Neural crest cell (in vitro differentiated cells): Measurements from ENCODE around the gene ABTB2. TPM values are rescaled to one million over a fixed set of nuclear protein-coding genes. Genes with fewer than 3 reads are reported as not detected.
"Not testable (repeated sequence)": the region's sequence is repeated elsewhere in the genome, so short reads cannot be mapped to it uniquely, and the experiment has no call there.

Source experiments
- DNase-seq: peaks from one replicate; pipeline ENCODE4 v3.0.0; 2021; ENCODE audit warnings: low read depth, mixed read lengths, low spot score
- H3K27ac Mint-ChIP-seq: one replicate; pipeline ENCODE4 v1.8.0; 2021; ENCODE audit warnings: mild to moderate bottlenecking, mixed read lengths; ENCODE audit not compliant: unreplicated experiment
- H3K27me3 Mint-ChIP-seq: 2 replicates; pipeline ENCODE4 v1.8.0; 2021; ENCODE audit warnings: low read depth, mild to moderate bottlenecking, mixed read lengths
- H3K36me3 Mint-ChIP-seq: 2 replicates; pipeline ENCODE4 v1.8.0; 2021; ENCODE audit warnings: low read depth, mild to moderate bottlenecking, mixed read lengths
- H3K4me1 Mint-ChIP-seq: 2 replicates; pipeline ENCODE4 v1.8.0; 2021; ENCODE audit warnings: mixed read lengths
- H3K4me3 Mint-ChIP-seq: one replicate; pipeline ENCODE4 v1.8.0; 2021; ENCODE audit warnings: mild to moderate bottlenecking, mixed read lengths
- H3K9me3 Mint-ChIP-seq: 2 replicates; pipeline ENCODE4 v1.8.0; 2021; ENCODE audit warnings: mixed read lengths
- CTCF ChIP-seq: fragments of 200-600 bp; sonication (generic); conservative IDR thresholded peaks from 2 replicates; pipeline ENCODE4 v1.5.0; 2021; ENCODE audit warnings: antibody characterized with exemption, mild to moderate bottlenecking
- total RNA-seq: library from RNA; stranded (reverse); gene quantifications from 2 replicates; pipeline ENCODE4 v1.2.1, GENCODE V29; 2021

The ABTB2 gene
- total RNA-seq, 1 donor from 2014 or later, result 3.0 TPM

GRCh38 chr11:34181856-34182405, 175.9 kb downstream of the ABTB2 start:
- Mint-ChIP-seq H3K36me3 (no peaks in the 10 kb centered on the region), H3K27me3 (no peaks in the 10 kb centered on the region), H3K4me1 (peaks cover 32% of the 10 kb centered on the region), H3K9me3 (no peaks in the 10 kb centered on the region), H3K27ac (no peak overlapping the region), H3K4me3 (no peak overlapping the region)
- DNase-seq, result no peak
- no peak for TF ChIP-seq CTCF

- H3K9me3 Mint-ChIP-seq, result no peaks in the 10 kb centered on the region
- H3K4me1 Mint-ChIP-seq, result peaks cover 31% of the 10 kb centered on the region
- no peak overlapping the region for H3K4me3 Mint-ChIP-seq
These were observed 176.6 kb downstream of the ABTB2 start for GRCh38 chr11:34181251-34181650.

GRCh38 chr11:34180814-34181165, 177.0 kb downstream of the ABTB2 start:
- not testable (repeated sequence) for H3K36me3 Mint-ChIP-seq, H3K27me3 Mint-ChIP-seq, DNase-seq, H3K9me3 Mint-ChIP-seq, H3K27ac Mint-ChIP-seq, H3K4me3 Mint-ChIP-seq
- peaks cover 29% of the 10 kb centered on the region for H3K4me1 Mint-ChIP-seq

More at GRCh38 chr11:34181251-34181650, 176.6 kb downstream of the ABTB2 start:
- no peak for DNase-seq
- Mint-ChIP-seq H3K27ac (no peak overlapping the region), H3K36me3 (no peaks in the 10 kb centered on the region), H3K27me3 (no peaks in the 10 kb centered on the region)
- no peak for TF ChIP-seq CTCF

- Mint-ChIP-seq H3K4me1 (peaks cover 23% of the 10 kb centered on the region), H3K9me3 (no peaks in the 10 kb centered on the region), H3K4me3 (no peak overlapping the region), H3K27me3 (no peaks in the 10 kb centered on the region), H3K27ac (no peak overlapping the region), H3K36me3 (no peaks in the 10 kb centered on the region)
- no peak for TF ChIP-seq CTCF
- DNase-seq, result no peak
These were observed 177.6 kb downstream of the ABTB2 start for GRCh38 chr11:34180040-34180813.

- H3K9me3 Mint-ChIP-seq, result no peaks in the 10 kb centered on the region
- no peaks in the 10 kb centered on the region for H3K36me3 Mint-ChIP-seq
- no peak overlapping the region for H3K27ac Mint-ChIP-seq
- DNase-seq, result no peak
- H3K4me1 Mint-ChIP-seq, result peaks cover 19% of the 10 kb centered on the region
- H3K4me3 Mint-ChIP-seq, result no peak overlapping the region
- H3K27me3 Mint-ChIP-seq, result no peaks in the 10 kb centered on the region
- TF ChIP-seq CTCF, result no peak
These were observed 178.7 kb downstream of the ABTB2 start for GRCh38 chr11:34179026-34179675.
